Measurements from ENCODE around the gene NCKAP1.
"Not testable (repeated sequence)": the region's sequence is repeated elsewhere in the genome, so short reads cannot be mapped to it uniquely, and the experiment has no call there.

Gene NCKAP1, protein sequence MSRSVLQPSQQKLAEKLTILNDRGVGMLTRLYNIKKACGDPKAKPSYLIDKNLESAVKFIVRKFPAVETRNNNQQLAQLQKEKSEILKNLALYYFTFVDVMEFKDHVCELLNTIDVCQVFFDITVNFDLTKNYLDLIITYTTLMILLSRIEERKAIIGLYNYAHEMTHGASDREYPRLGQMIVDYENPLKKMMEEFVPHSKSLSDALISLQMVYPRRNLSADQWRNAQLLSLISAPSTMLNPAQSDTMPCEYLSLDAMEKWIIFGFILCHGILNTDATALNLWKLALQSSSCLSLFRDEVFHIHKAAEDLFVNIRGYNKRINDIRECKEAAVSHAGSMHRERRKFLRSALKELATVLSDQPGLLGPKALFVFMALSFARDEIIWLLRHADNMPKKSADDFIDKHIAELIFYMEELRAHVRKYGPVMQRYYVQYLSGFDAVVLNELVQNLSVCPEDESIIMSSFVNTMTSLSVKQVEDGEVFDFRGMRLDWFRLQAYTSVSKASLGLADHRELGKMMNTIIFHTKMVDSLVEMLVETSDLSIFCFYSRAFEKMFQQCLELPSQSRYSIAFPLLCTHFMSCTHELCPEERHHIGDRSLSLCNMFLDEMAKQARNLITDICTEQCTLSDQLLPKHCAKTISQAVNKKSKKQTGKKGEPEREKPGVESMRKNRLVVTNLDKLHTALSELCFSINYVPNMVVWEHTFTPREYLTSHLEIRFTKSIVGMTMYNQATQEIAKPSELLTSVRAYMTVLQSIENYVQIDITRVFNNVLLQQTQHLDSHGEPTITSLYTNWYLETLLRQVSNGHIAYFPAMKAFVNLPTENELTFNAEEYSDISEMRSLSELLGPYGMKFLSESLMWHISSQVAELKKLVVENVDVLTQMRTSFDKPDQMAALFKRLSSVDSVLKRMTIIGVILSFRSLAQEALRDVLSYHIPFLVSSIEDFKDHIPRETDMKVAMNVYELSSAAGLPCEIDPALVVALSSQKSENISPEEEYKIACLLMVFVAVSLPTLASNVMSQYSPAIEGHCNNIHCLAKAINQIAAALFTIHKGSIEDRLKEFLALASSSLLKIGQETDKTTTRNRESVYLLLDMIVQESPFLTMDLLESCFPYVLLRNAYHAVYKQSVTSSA

GRCh38 chr2:183038341-183039300, at the start of gene NCKAP1:
Gene NCKAP1, minus strand, starts transcription at chr2:183038457. Its CDS starts 358 bp downstream, at chr2:183038099.
- DNase-seq: peak; percentile 88

DNA sequence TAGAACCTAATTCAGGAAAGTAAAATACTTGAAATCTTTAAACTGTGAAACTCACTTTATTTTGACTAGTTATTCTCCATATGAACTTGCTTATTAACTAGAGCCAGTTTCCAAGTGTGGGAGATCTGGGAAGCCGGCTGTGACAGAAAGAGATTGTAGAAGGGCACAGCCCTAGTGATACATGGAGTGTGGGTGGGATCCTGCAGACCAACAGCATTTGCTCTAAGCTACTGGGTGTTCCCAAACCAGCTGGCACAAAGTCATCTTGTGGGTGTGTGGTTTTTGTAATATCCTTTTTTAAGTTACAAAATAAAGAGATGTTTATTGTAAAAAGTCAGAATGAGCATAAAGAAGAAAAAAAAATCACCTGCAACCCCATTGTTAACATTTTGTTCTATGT, 43.7 kb upstream of the NCKAP1 start:
- DNase-seq: no peak

- no peak for DNase-seq
Observed at GRCh38 chr2:183079139-183079775, 41.0 kb upstream of the NCKAP1 start.

- peak; percentile 90 for DNase-seq
Observed at GRCh38 chr2:183078464-183079138, 40.3 kb upstream of the NCKAP1 start, which contains the start of gene DUSP19. Gene DUSP19, plus strand, starts transcription at chr2:183078747. Its CDS starts 187 bp downstream, at chr2:183078934.

DNA sequence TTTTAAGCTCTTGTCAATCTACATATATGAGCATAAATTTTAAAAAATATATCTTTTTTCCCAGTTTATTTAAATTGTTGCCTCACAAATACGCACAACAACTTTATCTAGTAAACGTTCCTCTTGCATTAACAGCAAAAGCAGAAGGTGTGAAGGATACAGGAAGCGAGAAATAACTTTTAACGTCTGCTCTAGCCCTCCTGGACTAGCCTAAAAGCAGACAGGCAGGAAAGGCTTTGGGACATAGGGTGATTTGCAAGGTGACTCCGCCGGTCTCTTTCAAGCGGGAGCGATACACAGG, 39.9 kb upstream of the NCKAP1 start:
- no peak for DNase-seq

DNA sequence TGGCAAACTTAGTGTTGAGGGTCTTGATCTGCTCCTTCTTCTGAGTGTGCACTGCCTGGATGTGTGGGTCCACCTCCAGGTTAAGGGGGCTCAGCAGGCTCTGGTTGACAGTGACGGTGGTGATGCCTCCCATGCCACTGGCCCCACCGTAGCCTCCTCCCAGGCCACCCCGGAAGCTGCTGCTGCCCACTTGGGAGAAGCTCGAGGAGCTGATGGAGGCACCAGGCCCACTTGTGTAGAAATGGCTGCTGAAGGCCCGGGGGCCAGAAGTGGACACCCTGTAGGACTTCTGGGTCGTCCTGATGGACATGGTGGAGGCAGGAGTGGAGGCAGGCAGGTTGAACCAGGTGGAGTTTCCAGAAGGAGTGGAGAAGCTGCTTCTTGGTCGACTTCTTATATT, 33.9 kb upstream of the NCKAP1 start:
- DNase-seq: no peak

- DNase-seq: peak; percentile 21
Observed at GRCh38 chr2:183070942-183071844, 32.9 kb upstream of the NCKAP1 start.

- DNase-seq: no peak
Observed at GRCh38 chr2:183069174-183069573, 30.9 kb upstream of the NCKAP1 start.

- no peak for DNase-seq
Observed at GRCh38 chr2:183068561-183068960, 30.3 kb upstream of the NCKAP1 start.

DNA sequence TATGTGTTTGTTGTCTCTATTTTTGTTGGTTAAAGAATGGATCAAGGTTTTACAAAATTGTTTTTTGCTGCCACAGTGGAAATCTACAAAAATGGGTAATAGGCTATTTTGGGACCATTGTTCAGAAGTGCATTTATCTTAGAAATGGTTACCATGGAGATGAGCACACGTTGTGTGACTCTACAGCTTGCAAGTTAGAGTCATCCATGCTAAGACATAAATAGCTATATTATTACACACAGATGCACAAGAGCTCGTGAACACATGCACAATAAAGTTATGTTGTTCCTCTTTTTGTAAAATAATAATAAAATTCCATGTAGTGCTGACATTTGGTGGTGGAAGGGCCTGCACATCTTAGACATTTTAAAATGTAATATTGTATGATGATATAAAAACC, 24.8 kb upstream of the NCKAP1 start:
- DNase-seq: peak; percentile 70

DNA sequence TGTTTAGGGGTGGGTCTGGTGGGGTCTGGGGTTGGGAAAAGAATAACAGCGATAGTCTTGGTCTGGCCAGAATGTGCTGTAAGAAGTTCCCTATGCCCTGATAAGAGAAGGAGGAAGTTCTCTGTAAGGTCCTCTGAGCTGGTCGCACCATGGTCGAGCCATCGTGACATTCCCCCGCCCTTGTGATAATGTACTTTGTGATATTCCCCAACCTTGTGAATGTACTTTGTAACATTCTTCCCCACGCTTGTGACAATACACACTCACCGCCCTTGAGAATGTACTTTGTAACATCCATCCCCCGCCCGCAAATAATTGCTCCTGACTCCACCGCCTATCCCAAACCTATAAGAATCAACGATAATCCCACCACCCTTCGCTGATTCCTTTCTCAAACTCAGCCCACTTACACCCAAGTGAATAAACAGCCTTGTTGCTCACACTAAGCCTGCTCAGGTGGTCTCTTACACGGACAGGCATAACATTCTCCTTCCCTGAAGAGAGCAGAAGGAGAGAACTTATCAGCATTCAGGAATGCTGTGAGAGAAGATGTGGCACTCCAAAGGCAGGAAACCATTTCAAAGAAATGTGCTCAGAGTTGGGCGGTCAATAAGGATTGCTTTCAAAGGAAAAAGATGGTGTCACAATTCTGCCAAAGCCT, 22.4 kb upstream of the NCKAP1 start:
- DNase-seq: no peak

GRCh38 chr2:183059561-183059960, 21.3 kb upstream of the NCKAP1 start:
- DNase-seq: peak; percentile 82

- DNase-seq: no peak
Observed at GRCh38 chr2:183057333-183057985, 19.2 kb upstream of the NCKAP1 start.

- no peak for DNase-seq
Observed at GRCh38 chr2:183049420-183049819, 11.2 kb upstream of the NCKAP1 start.

- not testable (repeated sequence) for DNase-seq
Observed at GRCh38 chr2:183047486-183048125, 9.3 kb upstream of the NCKAP1 start.

DNA sequence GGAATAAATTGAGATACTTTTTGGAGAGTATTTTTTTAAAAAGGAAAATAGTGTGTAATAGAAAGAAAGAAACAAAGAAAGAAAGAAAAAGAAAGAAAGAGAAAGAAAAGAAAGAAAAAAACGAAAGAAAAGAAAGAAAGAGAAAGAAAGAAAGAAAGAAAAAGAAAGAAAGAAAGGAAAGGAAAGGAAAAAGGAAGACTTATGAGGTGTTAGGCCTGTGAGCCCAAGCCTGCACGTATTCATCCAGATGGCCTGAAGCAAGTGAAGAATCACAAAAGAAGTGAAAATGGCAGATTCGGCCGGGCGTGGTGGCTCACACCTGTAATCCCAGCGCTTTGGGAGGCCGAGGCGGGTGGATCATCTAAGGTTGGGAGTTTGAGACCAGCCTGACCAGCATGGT, 5.3 kb upstream of the NCKAP1 start:
- DNase-seq: not testable (repeated sequence)

GRCh38 chr2:183040604-183041003, 2.3 kb upstream of the NCKAP1 start:
- DNase-seq: no peak

Measured in fibroblast of skin of right quadriceps (primary cell).